ENCODE measurements around the gene CA12. TPM values are rescaled to one million over a fixed set of nuclear protein-coding genes. Genes with fewer than 3 reads are reported as not detected.

Gene CA12
- total and polyA plus RNA-seq, 9 donors: 0.16 to 10.5 (median 3.5) TPM; not detected in 1

GRCh38 chr15:63319065-63319464 lies 62.6 kb downstream of the CA12 start:
- no peaks in the 10 kb centered on the region for H3K9me3 ChIP-seq
- H3K36me3 ChIP-seq: no peaks in the 10 kb centered on the region
- H3K27me3 ChIP-seq: no peaks in the 10 kb centered on the region
- no peak overlapping the region for H3K27ac ChIP-seq
- 92 to 97% (median 95%) methylated on average over 3 of the region's 3 CpGs for WGBS, 3 donors
- H3K4me1 ChIP-seq (ENCODE audit: insufficient read depth): no peaks in the 10 kb centered on the region
- H3K4me3 ChIP-seq: no peak overlapping the region
- no peak for TF ChIP-seq POLR2A (IDR thresholded peaks at IDR 0.05)
- TF ChIP-seq CTCF (IDR thresholded peaks at IDR 0.05): no peak
- TF ChIP-seq EP300 (IDR thresholded peaks at IDR 0.05): no peak
- DNase-seq: no peak
- intact Hi-C loops (cut with DNase I): no loop called here

GRCh38 chr15:63318344-63318743 lies 63.3 kb downstream of the CA12 start:
- no peaks in the 10 kb centered on the region for H3K36me3 ChIP-seq
- no peaks in the 10 kb centered on the region for H3K9me3 ChIP-seq
- 94 to 97% (median 96%) methylated on average over 4 of the region's 4 CpGs for whole genome bisulfite sequencing, 3 donors
- intact Hi-C loops (cut with DNase I): no loop called here
- H3K4me1 ChIP-seq (ENCODE audit: insufficient read depth): no peaks in the 10 kb centered on the region
- H3K4me3 ChIP-seq: no peak overlapping the region
- no peaks in the 10 kb centered on the region for H3K27me3 ChIP-seq
- no peak for DNase-seq
- TF ChIP-seq POLR2A (IDR thresholded peaks at IDR 0.05) (no peak), EP300 (IDR thresholded peaks at IDR 0.05) (no peak), CTCF (IDR thresholded peaks at IDR 0.05) (no peak)
- H3K27ac ChIP-seq: no peak overlapping the region

GRCh38 chr15:63314409-63314808 lies 67.2 kb downstream of the CA12 start:
- DNase-seq: no peak
- Histone ChIP-seq H3K4me1 (ENCODE audit: insufficient read depth) (no peaks in the 10 kb centered on the region), H3K9me3 (no peaks in the 10 kb centered on the region), H3K27ac (no peak overlapping the region), H3K4me3 (no peak overlapping the region), H3K36me3 (no peaks in the 10 kb centered on the region), H3K27me3 (no peaks in the 10 kb centered on the region)
- TF ChIP-seq POLR2A (IDR thresholded peaks at IDR 0.05) (no peak), CTCF (IDR thresholded peaks at IDR 0.05) (no peak), EP300 (IDR thresholded peaks at IDR 0.05) (no peak)
- 58 to 75% (median 62%) methylated on average over 2 of the region's 2 CpGs for WGBS, 3 donors
- intact Hi-C loops (cut with DNase I): no loop called here

GRCh38 chr15:63313825-63314224 lies 67.8 kb downstream of the CA12 start:
- TF ChIP-seq POLR2A (IDR thresholded peaks at IDR 0.05) (no peak), CTCF (IDR thresholded peaks at IDR 0.05) (no peak), EP300 (IDR thresholded peaks at IDR 0.05) (no peak)
- H3K9me3 ChIP-seq: no peaks in the 10 kb centered on the region
- intact Hi-C loops (cut with DNase I): no loop called here
- WGBS, 3 donors: 85 to 87% (median 87%) methylated on average over 4 of the region's 4 CpGs
- H3K4me3 ChIP-seq: no peak overlapping the region
- no peaks in the 10 kb centered on the region for H3K4me1 ChIP-seq (ENCODE audit: insufficient read depth)
- DNase-seq: no peak
- H3K27ac ChIP-seq: no peak overlapping the region
- no peaks in the 10 kb centered on the region for H3K27me3 ChIP-seq
- no peaks in the 10 kb centered on the region for H3K36me3 ChIP-seq

GRCh38 chr15:63312286-63312685 lies 69.4 kb downstream of the CA12 start:
- Histone ChIP-seq H3K4me1 (ENCODE audit: insufficient read depth) (no peaks in the 10 kb centered on the region), H3K4me3 (no peak overlapping the region), H3K36me3 (no peaks in the 10 kb centered on the region), H3K27ac (no peak overlapping the region), H3K27me3 (no peaks in the 10 kb centered on the region), H3K9me3 (no peaks in the 10 kb centered on the region)
- no peak for DNase-seq
- 92 to 100% (median 98%) methylated on average over 1 of the region's 1 CpG for WGBS, 3 donors
- no peak for TF ChIP-seq CTCF (IDR thresholded peaks at IDR 0.05)
- intact Hi-C loops (cut with DNase I): no loop called here

Data from ovary (tissue), 9 donors.